IMR-90 (cell line): ENCODE results near the gene PHC2. TPM values are rescaled to one million over a fixed set of nuclear protein-coding genes. Genes with fewer than 3 reads are reported as not detected.
A peak's percentile ranks its signal among the peaks of the same experiment; 100 is the strongest.

Source experiments
- ATAC-seq: fragments of 200-7000 bp; cut with Tn5 transposase; 2 replicates; pipeline ENCODE4 v1.9.1; 2020; ENCODE audit warnings: low read depth, mild to moderate bottlenecking, moderate library complexity
- BruUV-seq: library from RNA; stranded (reverse); fragments of 400-500 nt; replicated peaks from 2 replicates; lab custom pipeline; 2021; lab: Mats Ljungman, UMichigan
- CTCF ChIA-PET: fragments of 300-600 bp; formaldehyde crosslinking; extraction: SDS; loops from one replicate; lab custom pipeline; 2021; ENCODE audit warnings: antibody characterized with exemption; lab: Yijun Ruan, JAX
- POLR2A ChIA-PET: fragments of 300-600 bp; sonication (Branson Sonifier 250); formaldehyde crosslinking; loops from one replicate; lab custom pipeline; 2022; ENCODE audit warnings: antibody characterized with exemption; ENCODE audit not compliant: unreplicated experiment; lab: Charles Lee
- DNase-seq: peaks from one replicate; pipeline ENCODE4 v3.0.0; 2013
- H2AFZ ChIP-seq: replicated peaks from 2 replicates; pipeline ENCODE3; 2013; ENCODE audit warnings: low read length, mild to moderate bottlenecking; ENCODE audit not compliant: poor library complexity
- H2AK5ac ChIP-seq: 2 replicates; pipeline ENCODE4 v1.6.1; 2013; ENCODE audit warnings: low read depth, low read length, inconsistent platforms
- H2AK9ac ChIP-seq: replicated peaks from 2 replicates; pipeline ENCODE3; 2013; ENCODE audit warnings: mild to moderate bottlenecking, low read depth, low read length, moderate library complexity; ENCODE audit not compliant: poor library complexity
- H2BK120ac ChIP-seq: 2 replicates; pipeline ENCODE4 v1.6.1; 2013; ENCODE audit warnings: low read depth, low read length, inconsistent platforms
- H2BK15ac ChIP-seq: 3 replicates; pipeline ENCODE4 v1.6.1; 2013; ENCODE audit warnings: low read depth, low read length, inconsistent platforms
- H2BK20ac ChIP-seq: 2 replicates; pipeline ENCODE4 v1.6.1; 2013; ENCODE audit warnings: low read depth, mild to moderate bottlenecking, inconsistent platforms, low read length, moderate library complexity
- H2BK5ac ChIP-seq: 2 replicates; pipeline ENCODE4 v1.6.1; 2013; ENCODE audit warnings: mild to moderate bottlenecking, low read depth, low read length, inconsistent platforms; ENCODE audit not compliant: poor library complexity, severe bottlenecking
- H3K14ac ChIP-seq: replicated peaks from 2 replicates; pipeline ENCODE4 v1.6.1; 2013; ENCODE audit warnings: low read depth, low read length, inconsistent platforms
- H3K18ac ChIP-seq: 2 replicates; pipeline ENCODE4 v1.6.1; 2013; ENCODE audit warnings: low read depth, low read length, control low read depth
- H3K23ac ChIP-seq: 2 replicates; pipeline ENCODE4 v1.6.1; 2013; ENCODE audit warnings: low read depth, low read length, inconsistent platforms
- H3K27ac ChIP-seq: 2 replicates; pipeline ENCODE4 v1.5.1; 2013; ENCODE audit warnings: mild to moderate bottlenecking, control low read depth, low read length; ENCODE audit not compliant: insufficient read depth
- H3K27me3 ChIP-seq: 2 replicates; pipeline ENCODE4 v1.6.1; 2013; ENCODE audit warnings: low read length; ENCODE audit not compliant: control insufficient read depth, insufficient read depth
- H3K36me3 ChIP-seq: 2 replicates; pipeline ENCODE4 v1.6.1; 2013; ENCODE audit warnings: low read length, mixed read lengths; ENCODE audit not compliant: control insufficient read depth, insufficient read depth
- H3K4ac ChIP-seq: 2 replicates; pipeline ENCODE4 v1.6.1; 2013; ENCODE audit warnings: low read depth, low read length, inconsistent platforms
- H3K4me1 ChIP-seq: 2 replicates; pipeline ENCODE4 v1.6.1; 2013; ENCODE audit warnings: low read length, mixed read lengths; ENCODE audit not compliant: control insufficient read depth, insufficient read depth
- H3K4me2 ChIP-seq: 2 replicates; pipeline ENCODE4 v1.6.1; 2013; ENCODE audit warnings: low read depth, mild to moderate bottlenecking, control low read depth, low read length, moderate library complexity
- H3K4me3 ChIP-seq: 2 replicates; pipeline ENCODE4 v1.5.1; 2013; ENCODE audit warnings: low read depth, mild to moderate bottlenecking, control low read depth, low read length, moderate library complexity; ENCODE audit not compliant: insufficient read depth
- H3K56ac ChIP-seq: 2 replicates; pipeline ENCODE4 v1.6.1; 2013; ENCODE audit warnings: low read length, inconsistent platforms; ENCODE audit not compliant: insufficient read depth; ENCODE audit errors: extremely low read depth
- H3K79me1 ChIP-seq, 2 experiments: 2 replicates each; pipeline ENCODE4 v1.6.1; 2013; ENCODE audit warnings: low read length in 2 of 2, inconsistent platforms in 1 of 2, low read depth in 1 of 2
- H3K9ac ChIP-seq: 2 replicates; pipeline ENCODE4 v1.6.1; 2013; ENCODE audit warnings: low read depth, low read length, control low read depth
- H3K9me1 ChIP-seq: 2 replicates; pipeline ENCODE4 v1.6.1; 2013; ENCODE audit warnings: low read length, inconsistent platforms; ENCODE audit not compliant: insufficient read depth
- H3K9me3 ChIP-seq: 2 replicates; pipeline ENCODE4 v1.6.1; 2013; ENCODE audit warnings: low read length; ENCODE audit not compliant: control insufficient read depth, insufficient read depth
- H4K20me1 ChIP-seq: 2 replicates; pipeline ENCODE4 v1.6.1; 2013; ENCODE audit warnings: low read length, inconsistent platforms; ENCODE audit not compliant: insufficient read depth
- H4K5ac ChIP-seq: 2 replicates; pipeline ENCODE4 v1.6.1; 2013; ENCODE audit warnings: mild to moderate bottlenecking, low read depth, low read length, control low read depth
- H4K8ac ChIP-seq, 2 experiments: 2 replicates each; pipeline ENCODE4 v1.6.1; 2013; ENCODE audit warnings: low read depth in 2 of 2, low read length in 2 of 2, control low read depth in 1 of 2, inconsistent platforms in 1 of 2
- H4K91ac ChIP-seq: 2 replicates; pipeline ENCODE4 v1.6.1; 2013; ENCODE audit warnings: low read depth, low read length, inconsistent platforms; ENCODE audit not compliant: insufficient read depth
- BHLHE40 ChIP-seq: fragments of 150-350 bp; IDR thresholded peaks from 2 replicates; pipeline ENCODE4 v1.6.1; 2016; ENCODE audit warnings: mild to moderate bottlenecking, low read depth, low read length
- CEBPB ChIP-seq: IDR thresholded peaks from 2 replicates; pipeline ENCODE4 v1.6.1; 2012; ENCODE audit warnings: low read depth, low read length, improper control_type of control experiment
- CHD1 ChIP-seq: IDR thresholded peaks from 2 replicates; pipeline ENCODE4 v1.6.1; 2012; ENCODE audit warnings: low read depth, low read length, improper control_type of control experiment
- ELK1 ChIP-seq: fragments of 150-350 bp; IDR thresholded peaks from 2 replicates; pipeline ENCODE4 v1.6.1; 2016; ENCODE audit warnings: low read depth, mild to moderate bottlenecking, low read length, moderate library complexity, borderline replicate concordance
- FOS ChIP-seq: fragments of 150-350 bp; IDR thresholded peaks from 2 replicates; pipeline ENCODE4 v1.6.1; 2016; ENCODE audit warnings: low read depth, low read length
- MAFK ChIP-seq: IDR thresholded peaks from 2 replicates; pipeline ENCODE4 v1.6.1; 2012; ENCODE audit warnings: low read depth, low read length, improper control_type of control experiment
- MAZ ChIP-seq: IDR thresholded peaks from 2 replicates; pipeline ENCODE4 v1.6.1; 2012; ENCODE audit warnings: low read depth, mild to moderate bottlenecking, low read length, improper control_type of control experiment, moderate library complexity, borderline replicate concordance
- MXI1 ChIP-seq: IDR thresholded peaks from 2 replicates; pipeline ENCODE4 v1.6.1; 2012; ENCODE audit warnings: low read depth, mild to moderate bottlenecking, low read length, moderate library complexity, borderline replicate concordance
- NFE2L2 ChIP-seq: fragments of 150-350 bp; IDR thresholded peaks from 2 replicates; pipeline ENCODE4 v1.6.1; 2016; ENCODE audit warnings: low read depth, mild to moderate bottlenecking, low read length
- POLR2A ChIP-seq: IDR thresholded peaks from 2 replicates; pipeline ENCODE4 v1.6.1; 2012; ENCODE audit warnings: mild to moderate bottlenecking, low read depth, low read length
- RCOR1 ChIP-seq: IDR thresholded peaks from 2 replicates; pipeline ENCODE4 v1.6.1; 2012; ENCODE audit warnings: mild to moderate bottlenecking, low read length, improper control_type of control experiment; ENCODE audit not compliant: insufficient replicate concordance
- RFX5 ChIP-seq: IDR thresholded peaks from 2 replicates; pipeline ENCODE4 v1.8.0; 2012; ENCODE audit warnings: low read depth, mild to moderate bottlenecking, low read length, moderate library complexity
- SMC3 ChIP-seq: fragments of 150-350 bp; IDR thresholded peaks from 2 replicates; pipeline ENCODE4 v1.6.1; 2016; ENCODE audit warnings: low read depth, mild to moderate bottlenecking, antibody characterized with exemption, low read length, moderate library complexity
- WGBS, 2 experiments: methylation state at CpG; one replicate each; pipeline versions ENCODE4 v1.1.5 to v1.1.7; 2013; ENCODE audit warnings: missing lambda C conversion rate in 2 of 2; ENCODE audit not compliant: insufficient read length in 1 of 2; ENCODE audit errors: extremely low coverage in 2 of 2; 5-methylcytosine and 5-hydroxymethylcytosine counted together
- dilution Hi-C: fragments of 300-500 bp; cut with HindIII; formaldehyde crosslinking; loops from one replicate; pipeline ENCODE4 v1.14.3; 2018; ENCODE audit warnings: low sequenced_read_pairs; ENCODE audit not compliant: unreplicated experiment
- in situ Hi-C: fragments of 300-500 bp; cut with MboI; formaldehyde crosslinking; loops from 3 replicates; pipeline ENCODE4 v1.14.3; 2019; ENCODE audit warnings: low sequenced_read_pairs, inconsistent platforms, mixed read lengths
- intact Hi-C: fragments of 100-400 bp; cut with micrococcal nuclease; formaldehyde crosslinking; loops from 2 replicates; pipeline ENCODE4 v1.10.0; 2022
- polyA plus RNA-seq, 3 experiments: library from polyadenylated mRNA; depleted of rRNA; stranded (reverse); fragments of >200 nt; gene quantifications; 2 replicates each; pipeline ENCODE4 v1.2.3, GENCODE V29; 2012; ENCODE audit warnings: low replicate concordance in 1 of 3
- total RNA-seq: library from RNA; depleted of rRNA; stranded (reverse); fragments of >200 nt; gene quantifications from 2 replicates; pipeline ENCODE4 v1.2.3, GENCODE V29; 2012
- TF ChIP-seq, protein P1 (sequence below): fragments of 150-350 bp; IDR thresholded peaks from 2 replicates; pipeline ENCODE4 v1.6.1; 2017; ENCODE audit warnings: mild to moderate bottlenecking, antibody characterized with exemption, low read length, low read depth
- TF ChIP-seq, protein P2 (sequence below): conservative IDR thresholded peaks from 2 replicates; pipeline ENCODE4 v1.5.1; 2012; ENCODE audit warnings: mild to moderate bottlenecking, low read depth, low read length, improper control_type of control experiment

Gene PHC2
- total and polyA plus RNA-seq, 2 of the 4 experiments (the other 2 are of a cell fraction) = 46.4 to 98.1 TPM

GRCh38 chr1:33460144-33460543, 29.2 kb upstream of the PHC2 start:
- Histone ChIP-seq H4K5ac (no peak overlapping the region), H3K4me2 (no peak overlapping the region), H2BK15ac (peak overlapping the region; percentile 49; the same call in 2 of the 3 replicates), H2AK5ac (peak overlapping the region; percentile 9; the same call in 1 of the 2 replicates), H3K4me1 (peaks cover 16% of the 10 kb centered on the region), H3K23ac (0 out of 2 replicates have a peak overlapping the region, but pooled peaks have one; percentile 19), H3K18ac (no peak overlapping the region), H4K20me1 (peaks cover 4% of the 10 kb centered on the region; the same call in 1 of the 2 replicates), H2AFZ (no peak overlapping the region), H4K91ac (peak overlapping the region; percentile 2; the same call in 1 of the 2 replicates), H2BK5ac (no peak overlapping the region), H3K36me3 (no peaks in the 10 kb centered on the region), H3K9ac (no peak overlapping the region), H3K4me3 (no peak overlapping the region), H3K9me3 (no peaks in the 10 kb centered on the region), H3K27ac (no peak overlapping the region), H2BK20ac (peak overlapping the region; percentile 37; the same call in 1 of the 2 replicates), H2AK9ac (no peak overlapping the region), H3K4ac (peak overlapping the region; percentile 25; the same call in 1 of the 2 replicates), H3K9me1 (peaks cover 13% of the 10 kb centered on the region), H3K56ac (no peak overlapping the region), H4K8ac (0 out of 4 replicates have a peak overlapping the region, but pooled peaks of 1 of the 2 experiments have one; percentile 16), H3K27me3 (no peaks in the 10 kb centered on the region), H2BK120ac (0 out of 2 replicates have a peak overlapping the region, but pooled peaks have one; percentile 20), H3K79me1 (peaks cover 0 to 2% of the 10 kb centered on the region in 2 experiments; a peak in 1 of 4 replicates), H3K14ac (peak overlapping the region; percentile 14; the same call in 1 of the 2 replicates)
- no peak for ATAC-seq
- POLR2A ChIA-PET = interaction anchor here (0.5 kb wide), 1 partner anchor 93 kb away, joined by 3 read pairs; no protein-coding TSS in a partner anchor
- no TSS peak for BruUV-seq
- WGBS, 2 experiments = 100% methylated on average over 1 of the region's 3 CpGs; no CpG with 5 or more reads in 1 of the 2 experiments
- intact Hi-C loops (no loop called here), dilution Hi-C loops (no loop called here), in situ Hi-C loops (loop anchor here (10.0 kb wide), 2 partner anchors 325 to 365 kb away; no protein-coding TSS in a partner anchor)
- CTCF ChIA-PET = interaction anchor here (3.5 kb wide), 1 partner anchor 10 kb away, joined by 18 read pairs; no protein-coding TSS in a partner anchor
- DNase-seq = no peak
- TF ChIP-seq RFX5 (no peak), CEBPB (no peak), CHD1 (no peak), MAZ (no peak), NFE2L2 (no peak), BHLHE40 (no peak), SMC3 (no peak), MXI1 (no peak), MAFK (no peak), POLR2A (no peak), ELK1 (no peak), RCOR1 (no peak), FOS (no peak)
- TF ChIP-seq, protein P1, sequence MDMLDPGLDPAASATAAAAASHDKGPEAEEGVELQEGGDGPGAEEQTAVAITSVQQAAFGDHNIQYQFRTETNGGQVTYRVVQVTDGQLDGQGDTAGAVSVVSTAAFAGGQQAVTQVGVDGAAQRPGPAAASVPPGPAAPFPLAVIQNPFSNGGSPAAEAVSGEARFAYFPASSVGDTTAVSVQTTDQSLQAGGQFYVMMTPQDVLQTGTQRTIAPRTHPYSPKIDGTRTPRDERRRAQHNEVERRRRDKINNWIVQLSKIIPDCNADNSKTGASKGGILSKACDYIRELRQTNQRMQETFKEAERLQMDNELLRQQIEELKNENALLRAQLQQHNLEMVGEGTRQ = no peak
- TF ChIP-seq, protein P2, sequence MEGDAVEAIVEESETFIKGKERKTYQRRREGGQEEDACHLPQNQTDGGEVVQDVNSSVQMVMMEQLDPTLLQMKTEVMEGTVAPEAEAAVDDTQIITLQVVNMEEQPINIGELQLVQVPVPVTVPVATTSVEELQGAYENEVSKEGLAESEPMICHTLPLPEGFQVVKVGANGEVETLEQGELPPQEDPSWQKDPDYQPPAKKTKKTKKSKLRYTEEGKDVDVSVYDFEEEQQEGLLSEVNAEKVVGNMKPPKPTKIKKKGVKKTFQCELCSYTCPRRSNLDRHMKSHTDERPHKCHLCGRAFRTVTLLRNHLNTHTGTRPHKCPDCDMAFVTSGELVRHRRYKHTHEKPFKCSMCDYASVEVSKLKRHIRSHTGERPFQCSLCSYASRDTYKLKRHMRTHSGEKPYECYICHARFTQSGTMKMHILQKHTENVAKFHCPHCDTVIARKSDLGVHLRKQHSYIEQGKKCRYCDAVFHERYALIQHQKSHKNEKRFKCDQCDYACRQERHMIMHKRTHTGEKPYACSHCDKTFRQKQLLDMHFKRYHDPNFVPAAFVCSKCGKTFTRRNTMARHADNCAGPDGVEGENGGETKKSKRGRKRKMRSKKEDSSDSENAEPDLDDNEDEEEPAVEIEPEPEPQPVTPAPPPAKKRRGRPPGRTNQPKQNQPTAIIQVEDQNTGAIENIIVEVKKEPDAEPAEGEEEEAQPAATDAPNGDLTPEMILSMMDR = no peak
